Stimulated activated CD4-positive, alpha-beta T cell treated with anti-CD3 and anti-CD28 coated beads, Interleukin-4, amount 100 ng/mL, for 48 hours (primary cell): ENCODE data around the gene LVRN.

Experiments used
- DNase-seq, 2 donors: peaks; one replicate each; pipeline ENCODE4 v3.0.0-alpha.2; 2020; ENCODE audit warnings: low read depth in 2 of 2

The LVRN gene

GRCh38 chr5:115954144-115954543, 8.1 kb upstream of the LVRN start:
- no peak for DNase-seq

GRCh38 chr5:115956957-115957356, 5.3 kb upstream of the LVRN start:
- no peak for DNase-seq

DNA sequence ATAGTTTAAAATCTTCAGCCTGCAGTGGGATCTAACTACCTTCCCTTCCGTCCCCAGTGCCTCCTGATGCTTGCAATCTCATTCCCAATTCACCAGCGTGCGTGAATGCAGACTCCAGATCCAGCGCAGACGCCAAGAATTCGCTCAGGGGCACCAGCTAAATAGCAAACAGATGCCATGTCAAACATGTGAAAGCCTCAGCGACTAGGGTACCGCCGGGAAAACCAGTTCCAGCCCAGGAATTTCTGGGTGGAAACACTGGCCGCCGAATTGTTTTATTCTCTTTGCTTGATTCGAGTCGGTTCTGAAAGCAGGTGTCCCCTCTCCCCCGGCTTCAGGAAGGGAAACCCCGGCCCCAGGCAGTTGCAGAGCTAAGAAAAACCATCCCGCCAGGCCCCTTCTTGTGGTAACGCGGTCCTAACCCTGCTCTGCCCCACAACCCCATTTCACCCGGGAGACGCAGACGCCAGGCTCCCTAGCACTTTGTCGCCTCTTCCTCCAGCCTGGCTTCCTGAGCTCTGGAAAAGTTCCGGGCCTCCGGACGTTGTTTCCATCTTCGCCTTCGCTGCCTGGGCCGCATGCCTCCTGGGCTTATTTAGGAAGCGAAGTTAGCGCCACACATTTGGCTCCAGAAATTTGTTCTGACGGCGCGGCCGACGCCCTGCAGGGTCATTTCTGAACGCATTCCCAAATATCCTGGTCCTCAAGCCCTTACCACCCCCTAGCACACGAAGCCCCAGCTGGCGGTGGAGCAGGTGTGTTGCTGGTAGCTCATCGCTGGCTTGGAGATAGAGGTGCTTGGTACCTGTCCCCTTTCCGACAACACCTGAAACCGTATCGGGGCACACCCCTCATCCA, 665 bp upstream of the LVRN start:
- DNase-seq, result no peak

- no peak for DNase-seq
These were observed 509 bp downstream of the LVRN start for GRCh38 chr5:115962565-115963402.

DNA sequence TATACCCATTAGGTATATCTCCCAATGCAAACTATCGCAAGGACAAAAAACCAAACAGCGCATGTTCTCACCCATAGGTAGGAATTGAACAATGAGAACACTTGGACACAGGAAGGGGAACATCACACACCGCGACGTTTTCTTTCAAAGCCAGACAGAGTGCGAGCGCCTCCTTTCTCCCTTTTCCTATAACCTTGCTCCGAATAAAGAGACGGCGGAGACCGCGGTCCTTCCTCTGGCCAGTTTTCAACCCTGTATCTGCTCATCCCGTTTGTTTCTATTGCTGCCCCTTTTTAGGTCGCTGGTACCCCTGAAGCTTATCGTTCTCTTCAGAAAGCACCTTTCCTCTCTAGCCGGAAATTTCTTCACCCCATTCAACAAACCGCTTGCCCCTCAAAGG, 1.3 kb downstream of the LVRN start:
- no peak for DNase-seq

- no peak for DNase-seq
These were observed 6.5 kb downstream of the LVRN start for GRCh38 chr5:115968770-115969169.

DNA sequence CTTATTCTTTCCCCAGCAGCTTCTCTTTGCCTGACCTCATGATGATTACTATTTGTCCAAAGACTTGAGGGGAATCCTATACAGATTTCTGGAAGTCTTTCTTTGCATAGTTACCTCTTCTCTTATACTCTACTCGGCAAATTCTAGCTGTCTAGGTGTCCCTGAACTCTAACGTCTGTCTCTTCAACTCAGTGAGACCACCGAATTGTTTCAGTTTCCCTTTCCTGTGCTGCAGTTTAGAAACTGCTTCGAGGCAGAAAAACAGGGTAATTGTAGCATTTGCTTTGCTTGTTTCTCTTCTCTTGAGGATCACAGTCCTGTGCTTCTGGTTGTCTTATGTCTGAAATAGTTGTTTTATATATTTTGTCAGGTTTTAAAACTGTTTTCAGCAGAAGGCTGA, 14.8 kb downstream of the LVRN start:
- DNase-seq, result no peak

- no peak for DNase-seq
These were observed 15.7 kb downstream of the LVRN start for GRCh38 chr5:115977988-115978387.

DNA sequence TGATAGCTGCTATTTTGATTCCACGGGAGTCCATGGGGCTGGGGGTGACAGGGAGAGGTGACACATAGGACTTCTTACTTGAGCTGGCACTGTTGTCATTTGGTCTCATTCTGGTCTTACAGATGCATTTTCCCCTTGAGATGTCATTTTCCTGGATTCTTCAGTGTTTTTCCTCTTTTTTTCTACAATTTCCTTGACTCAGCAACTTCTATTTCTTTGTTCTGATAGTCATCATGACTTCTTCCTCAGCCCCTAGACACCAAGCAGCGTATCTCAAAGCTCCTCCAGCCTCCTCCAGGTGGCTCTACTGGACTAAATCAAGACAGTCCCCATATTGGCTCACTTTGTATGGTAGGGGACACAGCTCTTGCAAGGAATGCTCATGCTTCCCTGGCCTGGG, 16.5 kb downstream of the LVRN start:
- no peak for DNase-seq

GRCh38 chr5:115979201-115980041, 17.1 kb downstream of the LVRN start:
- DNase-seq, result no peak

DNA sequence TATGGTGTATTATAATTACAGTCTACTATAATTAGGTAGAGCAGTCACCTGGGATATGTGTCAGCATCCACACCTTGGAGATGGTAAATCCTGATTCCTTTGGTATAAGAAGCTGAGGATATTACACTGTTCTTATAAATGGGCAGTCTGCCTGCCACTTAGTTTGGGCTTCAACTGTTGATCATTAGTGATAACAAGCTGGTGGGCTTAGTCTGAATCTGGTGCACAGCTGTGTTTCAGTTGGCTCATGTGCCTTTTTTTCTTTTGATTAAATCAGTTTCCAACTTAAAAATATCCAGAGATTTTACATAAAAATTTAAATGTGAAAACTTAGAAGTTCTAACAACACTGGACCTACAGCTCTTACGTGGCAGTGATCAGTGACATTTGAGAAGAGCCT, 21.2 kb downstream of the LVRN start:
- no peak for DNase-seq

DNA sequence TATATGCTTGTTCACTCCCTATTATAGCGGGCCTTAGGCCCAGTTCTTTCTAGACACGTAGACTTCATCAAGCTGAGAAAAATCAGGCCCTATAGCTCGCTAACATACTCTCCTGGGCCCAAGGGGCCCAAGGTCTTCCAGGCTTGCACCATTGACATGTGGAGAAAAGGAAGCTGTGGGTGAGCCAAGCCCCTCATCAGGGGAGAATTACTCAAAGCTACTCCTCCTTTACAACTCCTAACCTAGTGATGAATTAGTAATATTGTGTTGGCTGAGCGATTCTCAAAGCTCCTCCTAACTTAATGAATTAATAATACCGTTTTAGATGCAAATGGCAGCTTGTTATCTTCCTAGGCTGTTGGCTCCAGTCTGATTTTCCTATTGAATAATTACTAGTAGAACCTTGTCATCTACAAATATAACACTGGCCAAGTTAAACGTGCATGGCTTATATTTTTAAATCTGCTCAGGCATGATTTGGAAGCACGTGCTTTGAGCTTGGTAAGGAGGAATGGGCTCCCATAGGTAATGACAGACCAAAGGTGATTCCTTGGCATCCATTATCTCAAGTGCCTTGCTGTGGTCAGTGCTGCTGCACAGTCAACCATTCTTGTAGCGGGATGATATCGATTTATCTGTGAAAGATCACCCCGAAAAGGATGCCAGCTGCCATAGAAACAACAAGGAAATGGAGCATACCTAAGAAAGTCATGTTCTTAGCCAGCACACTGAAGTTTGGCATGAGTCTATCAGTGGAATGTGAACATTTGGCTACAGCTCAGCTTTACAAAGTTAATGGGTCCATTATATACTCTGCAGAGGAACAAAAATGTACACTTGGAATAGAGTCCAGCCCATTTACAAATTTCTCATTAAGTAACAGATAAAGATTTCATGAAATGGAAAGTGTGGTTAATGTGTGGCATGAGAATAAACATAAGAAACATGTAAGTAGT, 23.8 kb downstream of the LVRN start:
- DNase-seq, result no peak

GRCh38 chr5:115988002-115988401, 25.7 kb downstream of the LVRN start:
- no peak for DNase-seq

GRCh38 chr5:115992848-115993350, 30.6 kb downstream of the LVRN start:
- DNase-seq, result no peak

DNA sequence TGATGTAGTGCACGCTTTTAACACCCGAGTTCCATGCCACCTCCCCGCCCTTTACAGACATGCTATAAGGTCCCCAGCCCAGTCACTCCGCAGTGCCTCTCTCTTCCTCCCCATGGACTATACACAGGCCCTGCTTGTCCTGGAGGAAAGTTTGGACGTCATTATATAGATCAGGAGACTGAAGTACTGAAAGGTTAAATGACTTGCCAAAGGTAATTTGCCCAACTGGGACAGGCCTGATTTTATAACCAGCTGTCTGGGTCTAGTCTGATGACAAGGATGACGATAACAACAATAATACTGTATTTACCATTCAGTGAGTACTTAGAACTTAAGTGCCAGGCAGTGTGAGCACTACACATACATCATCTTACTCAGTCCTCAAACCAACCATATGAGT, 33.1 kb downstream of the LVRN start:
- DNase-seq, result no peak

DNA sequence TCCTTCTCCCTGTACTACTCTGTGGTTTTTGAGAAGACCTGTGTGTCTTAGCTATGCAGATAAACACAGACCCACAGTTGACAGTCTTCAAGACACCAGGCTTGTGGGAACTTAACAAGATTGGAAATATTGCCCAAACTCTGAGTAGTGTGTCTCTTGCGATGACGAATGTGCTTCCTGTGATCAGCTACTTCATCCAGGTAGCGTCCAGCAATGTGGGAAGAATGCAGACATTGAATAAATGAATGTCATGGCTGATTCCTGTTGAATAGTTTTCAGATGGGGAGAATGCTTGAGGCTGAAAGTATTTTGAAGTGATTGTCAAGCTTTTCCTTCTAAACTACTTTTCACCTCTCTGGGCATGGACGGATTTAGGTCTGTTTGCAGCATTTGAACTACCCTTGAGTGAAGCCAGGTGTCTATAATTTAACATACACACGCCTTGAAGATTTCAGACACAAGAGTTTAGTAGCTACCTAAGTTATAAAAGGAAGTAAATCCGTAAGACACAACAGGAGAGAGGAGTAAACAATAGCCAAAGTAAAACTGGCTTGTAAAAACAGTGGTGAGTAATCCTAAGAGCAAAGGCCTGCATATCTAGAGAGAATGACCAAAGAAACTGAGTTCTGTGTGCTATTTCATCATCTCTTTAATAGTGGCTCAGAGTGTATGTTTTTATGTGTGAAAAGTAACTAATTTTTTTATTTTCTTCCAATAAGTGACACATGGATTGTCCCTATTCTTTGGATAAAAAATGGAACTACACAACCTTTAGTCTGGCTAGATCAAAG, 40.0 kb downstream of the LVRN start:
- DNase-seq, result no peak

- DNase-seq, result no peak
These were observed 42.0 kb downstream of the LVRN start for GRCh38 chr5:116004248-116004647.

- DNase-seq, result no peak
These were observed 47.5 kb downstream of the LVRN start for GRCh38 chr5:116009806-116010205.

DNA sequence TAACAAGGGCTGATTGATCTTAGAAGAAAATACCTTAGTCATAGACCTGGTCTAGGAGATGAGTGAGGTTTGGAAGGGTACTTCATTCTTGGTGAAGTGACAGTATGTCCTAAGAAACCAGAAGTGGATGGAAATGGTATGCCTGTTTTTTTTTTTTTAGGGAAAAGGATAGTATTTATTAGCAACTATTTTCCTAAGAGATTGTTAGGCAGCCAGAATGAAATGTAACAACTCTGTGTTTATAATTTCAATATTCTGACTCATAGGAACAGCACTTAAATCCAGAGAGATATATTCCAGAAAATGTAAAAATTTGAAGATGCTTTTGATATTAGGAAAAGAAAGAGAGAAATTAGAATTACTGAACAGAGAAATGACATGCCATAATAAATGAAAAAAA, 48.8 kb downstream of the LVRN start:
- DNase-seq, result no peak

- DNase-seq, result no peak
These were observed 51.0 kb downstream of the LVRN start for GRCh38 chr5:116013207-116013785.
